ENCODE measurements around the gene SRGAP1. TPM values are rescaled to one million over a fixed set of nuclear protein-coding genes. Genes with fewer than 3 reads are reported as not detected.

SRGAP1 gene
- polyA plus RNA-seq, 1 donor (not counting 4 experiments of a cell fraction or from before 2014, with no cell fraction given) = 4.5 TPM

- no peaks in the 10 kb centered on the region for H3K36me3 ChIP-seq (ENCODE audit: control insufficient read depth in 2 of 2, extremely low read depth in 1 of 2, insufficient read depth in 2 of 2, low read length in 2 of 2)
- no peaks in the 10 kb centered on the region for H3K79me2 ChIP-seq (ENCODE audit: control insufficient read depth, insufficient read depth, low read length)
- H3K4me3 ChIP-seq (ENCODE audit: control insufficient read depth in 2 of 3, extremely low read depth in 1 of 3, insufficient read depth in 2 of 3, low read depth in 1 of 3, low read length in 3 of 3) = no peak overlapping the region
- no peak overlapping the region for H3K4me2 ChIP-seq (ENCODE audit: control insufficient read depth, extremely low read depth, insufficient read depth, low read depth, low read length)
- H3K27ac ChIP-seq (ENCODE audit: control insufficient read depth, insufficient read depth, low read length) = no peak overlapping the region
- no peaks in the 10 kb centered on the region for H4K20me1 ChIP-seq (ENCODE audit: control insufficient read depth, extremely low read depth, insufficient read depth, low read length)
- no peaks in the 10 kb centered on the region for H3K9me3 ChIP-seq (ENCODE audit: control insufficient read depth, low read depth, low read length)
- dilution Hi-C loops (cut with MboI; ENCODE audit: extremely low pct_ligation_motif_present, low sequenced_read_pairs) = no loop called here
- no peaks in the 10 kb centered on the region for H3K9me1 ChIP-seq (ENCODE audit: control insufficient read depth, extremely low read depth, insufficient read depth, low read length)
- no peak overlapping the region for H2AFZ ChIP-seq (ENCODE audit: control insufficient read depth, low read length)
- FAIRE-seq = no peak
- no peak for DNase-seq (ENCODE audit: low read depth, low spot score)
- peaks cover 4% of the 10 kb centered on the region for H3K4me1 ChIP-seq (ENCODE audit: control insufficient read depth, extremely low read depth, insufficient read depth, low read length)
- TF ChIP-seq, protein P1, sequence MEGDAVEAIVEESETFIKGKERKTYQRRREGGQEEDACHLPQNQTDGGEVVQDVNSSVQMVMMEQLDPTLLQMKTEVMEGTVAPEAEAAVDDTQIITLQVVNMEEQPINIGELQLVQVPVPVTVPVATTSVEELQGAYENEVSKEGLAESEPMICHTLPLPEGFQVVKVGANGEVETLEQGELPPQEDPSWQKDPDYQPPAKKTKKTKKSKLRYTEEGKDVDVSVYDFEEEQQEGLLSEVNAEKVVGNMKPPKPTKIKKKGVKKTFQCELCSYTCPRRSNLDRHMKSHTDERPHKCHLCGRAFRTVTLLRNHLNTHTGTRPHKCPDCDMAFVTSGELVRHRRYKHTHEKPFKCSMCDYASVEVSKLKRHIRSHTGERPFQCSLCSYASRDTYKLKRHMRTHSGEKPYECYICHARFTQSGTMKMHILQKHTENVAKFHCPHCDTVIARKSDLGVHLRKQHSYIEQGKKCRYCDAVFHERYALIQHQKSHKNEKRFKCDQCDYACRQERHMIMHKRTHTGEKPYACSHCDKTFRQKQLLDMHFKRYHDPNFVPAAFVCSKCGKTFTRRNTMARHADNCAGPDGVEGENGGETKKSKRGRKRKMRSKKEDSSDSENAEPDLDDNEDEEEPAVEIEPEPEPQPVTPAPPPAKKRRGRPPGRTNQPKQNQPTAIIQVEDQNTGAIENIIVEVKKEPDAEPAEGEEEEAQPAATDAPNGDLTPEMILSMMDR (optimal IDR thresholded peaks at IDR 0.05 in 1 of 3, IDR thresholded peaks at IDR 0.05 in 1 of 3, conservative IDR thresholded peaks at IDR 0.05 in 1 of 3; ENCODE audit: extremely low read depth in 1 of 3, insufficient read depth in 2 of 3, low read length in 3 of 3) = no peak
- TF ChIP-seq EZH2 (IDR thresholded peaks at IDR 0.05; ENCODE audit: low read length) = no peak
- H3K27me3 ChIP-seq (ENCODE audit: control insufficient read depth, extremely low read depth, insufficient read depth, low read length) = no peaks in the 10 kb centered on the region
- no peak overlapping the region for H3K9ac ChIP-seq (ENCODE audit: control insufficient read depth, extremely low read depth, insufficient read depth, low read length)
These were observed 213.2 kb downstream of the SRGAP1 start for GRCh38 chr12:64057706-64058105.

GRCh38 chr12:64058541-64059265, 214.2 kb downstream of the SRGAP1 start:
- dilution Hi-C loops (cut with MboI; ENCODE audit: extremely low pct_ligation_motif_present, low sequenced_read_pairs) = no loop called here
- Histone ChIP-seq H3K4me3 (ENCODE audit: control insufficient read depth in 2 of 3, extremely low read depth in 1 of 3, insufficient read depth in 2 of 3, low read depth in 1 of 3, low read length in 3 of 3) (no peak overlapping the region), H3K9me3 (ENCODE audit: control insufficient read depth, low read depth, low read length) (no peaks in the 10 kb centered on the region), H3K27ac (ENCODE audit: control insufficient read depth, insufficient read depth, low read length) (no peak overlapping the region), H3K4me1 (ENCODE audit: control insufficient read depth, extremely low read depth, insufficient read depth, low read length) (peaks cover 11% of the 10 kb centered on the region), H3K79me2 (ENCODE audit: control insufficient read depth, insufficient read depth, low read length) (no peaks in the 10 kb centered on the region), H3K27me3 (ENCODE audit: control insufficient read depth, extremely low read depth, insufficient read depth, low read length) (no peaks in the 10 kb centered on the region), H3K9ac (ENCODE audit: control insufficient read depth, extremely low read depth, insufficient read depth, low read length) (no peak overlapping the region), H3K36me3 (ENCODE audit: control insufficient read depth in 2 of 2, extremely low read depth in 1 of 2, insufficient read depth in 2 of 2, low read length in 2 of 2) (no peaks in the 10 kb centered on the region), H4K20me1 (ENCODE audit: control insufficient read depth, extremely low read depth, insufficient read depth, low read length) (no peaks in the 10 kb centered on the region), H2AFZ (ENCODE audit: control insufficient read depth, low read length) (no peak overlapping the region), H3K4me2 (ENCODE audit: control insufficient read depth, extremely low read depth, insufficient read depth, low read depth, low read length) (no peak overlapping the region), H3K9me1 (ENCODE audit: control insufficient read depth, extremely low read depth, insufficient read depth, low read length) (no peaks in the 10 kb centered on the region)
- no peak for DNase-seq (ENCODE audit: low read depth, low spot score)
- no peak for TF ChIP-seq EZH2 (IDR thresholded peaks at IDR 0.05; ENCODE audit: low read length)
- TF ChIP-seq, protein P1 (optimal IDR thresholded peaks at IDR 0.05 in 1 of 3, IDR thresholded peaks at IDR 0.05 in 1 of 3, conservative IDR thresholded peaks at IDR 0.05 in 1 of 3; ENCODE audit: extremely low read depth in 1 of 3, insufficient read depth in 2 of 3, low read length in 3 of 3) = no peak
- no peak for FAIRE-seq
